ENCODE data around the gene ICAM2.

DNA sequence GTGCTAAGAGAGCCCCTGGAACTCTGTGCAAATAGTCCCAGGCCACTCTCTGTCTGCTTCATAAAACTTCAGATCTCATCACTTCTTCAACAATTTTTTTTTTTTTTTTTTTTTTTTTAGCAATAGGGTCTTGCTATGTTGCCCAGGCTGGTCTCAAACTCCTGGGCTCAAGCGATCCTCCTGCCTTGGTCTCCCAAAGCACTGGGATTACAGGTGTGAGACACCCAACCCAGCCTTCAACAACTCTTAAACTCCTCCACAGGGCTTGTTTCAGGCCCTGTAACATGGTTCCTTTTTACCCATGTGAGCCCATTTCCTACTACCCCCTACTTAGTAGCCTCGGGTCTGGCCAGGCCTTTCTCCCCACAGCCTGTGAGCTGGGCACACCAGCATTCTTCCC, 39.3 kb upstream of the ICAM2 start:
- TF ChIP-seq CTCF (IDR thresholded peaks at IDR 0.05) = no peak
- TF ChIP-seq POLR2A (IDR thresholded peaks at IDR 0.05) = no peak

All from thyroid gland (tissue), 4 donors.